Stimulated activated CD4-positive, alpha-beta T cell treated with anti-CD3 and anti-CD28 coated beads, Interleukin-2, amount 100 ng/mL, for 48 hours (primary cell): ENCODE measurements around the gene NAXD.
"Not testable (repeated sequence)": the region's sequence is repeated elsewhere in the genome, so short reads cannot be mapped to it uniquely, and the experiment has no call there.

ENCODE experiments used
- DNase-seq, 2 donors: peaks; one replicate each; pipeline ENCODE4 v3.0.0-alpha.2; 2020

Gene NAXD

GRCh38 chr13:110615322-110616102 lies at the start of gene NAXD:
Gene NAXD (plus strand): TSS chr13:110615545. CDS start chr13:110615602, 57 bp downstream.
- peak; percentile 72 to 75 for DNase-seq

GRCh38 chr13:110566171-110566570 lies 49.2 kb upstream of the NAXD start:
- no peak for DNase-seq

GRCh38 chr13:110568612-110569011 lies 46.7 kb upstream of the NAXD start:
- DNase-seq, result no peak

- DNase-seq, result not testable (repeated sequence)
These were observed 45.4 kb upstream of the NAXD start for GRCh38 chr13:110569962-110570361.

GRCh38 chr13:110570886-110571285 lies 44.5 kb upstream of the NAXD start:
- DNase-seq, result no peak

- DNase-seq, result no peak
These were observed 43.2 kb upstream of the NAXD start for GRCh38 chr13:110571896-110572777.

GRCh38 chr13:110572778-110573118 lies 42.6 kb upstream of the NAXD start:
- no peak for DNase-seq

- no peak for DNase-seq
These were observed 41.2 kb upstream of the NAXD start for GRCh38 chr13:110574161-110574560.

GRCh38 chr13:110575322-110576069 lies 39.8 kb upstream of the NAXD start:
- no peak for DNase-seq

- DNase-seq, result no peak
These were observed 39.3 kb upstream of the NAXD start for GRCh38 chr13:110576070-110576394.

DNA sequence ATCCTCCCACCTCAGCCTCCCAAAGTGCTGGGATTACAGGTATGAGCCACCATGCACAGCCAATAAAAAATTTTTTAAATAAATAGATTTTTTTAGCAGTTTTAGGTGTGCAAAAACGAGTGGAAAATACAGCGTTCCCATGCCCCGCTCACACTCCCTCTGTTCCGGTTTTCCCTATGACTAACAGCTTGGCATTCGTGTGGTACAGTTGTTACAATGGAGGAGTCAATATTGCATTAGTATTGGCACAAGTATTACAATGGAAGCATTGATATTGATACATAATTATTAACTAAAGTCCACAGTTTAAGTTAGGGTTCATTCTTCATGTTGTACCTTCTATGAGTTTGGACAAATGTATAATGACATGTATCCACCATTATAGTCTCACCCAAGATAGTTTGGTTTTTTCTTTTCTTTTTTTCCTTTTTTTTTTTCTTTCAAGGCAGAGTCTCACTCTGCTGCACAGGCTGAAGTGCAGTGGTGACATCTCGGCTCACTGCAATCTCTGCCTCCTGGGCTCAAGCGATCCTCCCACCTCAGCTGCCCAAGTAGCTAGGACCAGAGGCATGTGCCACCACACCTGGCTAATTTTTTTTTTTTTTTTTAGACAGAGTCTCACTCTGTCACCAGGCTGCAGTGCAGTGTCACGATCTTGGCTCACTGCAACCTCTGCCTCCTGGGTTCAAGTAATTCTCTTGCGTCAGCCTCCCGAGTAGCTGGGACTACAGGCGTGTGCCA lies 38.4 kb upstream of the NAXD start:
- no peak for DNase-seq

GRCh38 chr13:110578363-110578762 lies 37.0 kb upstream of the NAXD start:
- no peak for DNase-seq

- no peak for DNase-seq
These were observed 34.5 kb upstream of the NAXD start for GRCh38 chr13:110580800-110581199.

- no peak for DNase-seq
These were observed 33.7 kb upstream of the NAXD start for GRCh38 chr13:110581506-110582185.

DNA sequence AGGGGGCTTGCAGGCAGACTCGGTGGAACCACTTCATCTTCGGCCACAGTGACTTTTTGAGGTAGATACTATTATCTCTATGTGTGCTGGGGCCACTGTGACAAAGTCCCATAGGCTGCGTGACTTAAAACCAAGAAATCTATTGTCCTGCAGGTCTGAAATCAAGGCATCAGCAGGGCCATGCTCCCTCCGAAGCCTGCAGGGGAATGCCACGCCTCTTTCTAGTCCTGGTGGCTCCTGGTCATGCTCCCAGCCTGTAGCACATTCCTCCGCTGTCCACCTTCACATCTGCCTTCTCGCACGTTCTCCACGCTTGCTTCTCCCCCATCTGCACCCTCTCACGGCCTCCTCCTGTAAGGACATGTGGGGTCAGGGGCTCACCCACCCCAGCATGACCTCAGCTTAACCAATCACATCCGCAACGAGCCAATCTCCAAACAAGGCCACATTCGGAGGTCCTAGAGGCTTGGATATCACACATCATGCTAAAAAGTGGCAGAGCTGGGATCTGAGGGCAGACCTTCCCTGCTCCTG lies 32.9 kb upstream of the NAXD start:
- no peak for DNase-seq

DNA sequence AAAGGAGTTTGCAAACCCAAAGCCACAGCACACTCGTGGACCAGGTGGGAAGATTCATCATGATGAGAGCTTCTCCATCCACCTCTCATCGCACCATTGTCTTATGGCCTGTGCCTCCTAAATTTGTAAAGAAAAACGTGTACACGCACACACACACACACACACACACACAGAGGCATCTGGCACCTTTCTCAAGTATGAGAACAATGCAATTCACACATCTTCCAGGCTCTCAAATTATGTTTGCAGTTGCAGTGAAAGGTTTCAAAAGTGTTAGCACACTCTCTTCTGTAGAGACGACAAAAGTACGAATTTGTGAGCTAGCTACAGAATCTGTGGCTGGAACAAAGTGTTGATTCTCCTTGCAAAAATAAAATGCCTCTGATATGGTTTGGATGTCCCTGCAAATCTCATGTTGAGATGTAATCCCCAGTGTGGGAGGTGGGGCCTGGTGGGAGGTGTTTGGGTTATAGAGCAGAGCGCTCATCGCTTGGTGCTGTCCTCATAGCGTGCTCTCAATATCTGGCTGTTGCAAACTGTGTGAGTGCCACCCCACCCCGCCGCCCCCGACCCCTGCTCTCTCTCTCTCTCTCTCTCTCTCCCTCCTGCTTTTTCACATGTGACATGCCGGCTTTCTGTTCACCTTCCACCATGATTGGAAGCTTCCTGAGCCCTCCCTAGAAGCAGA lies 32.0 kb upstream of the NAXD start:
- no peak for DNase-seq

DNA sequence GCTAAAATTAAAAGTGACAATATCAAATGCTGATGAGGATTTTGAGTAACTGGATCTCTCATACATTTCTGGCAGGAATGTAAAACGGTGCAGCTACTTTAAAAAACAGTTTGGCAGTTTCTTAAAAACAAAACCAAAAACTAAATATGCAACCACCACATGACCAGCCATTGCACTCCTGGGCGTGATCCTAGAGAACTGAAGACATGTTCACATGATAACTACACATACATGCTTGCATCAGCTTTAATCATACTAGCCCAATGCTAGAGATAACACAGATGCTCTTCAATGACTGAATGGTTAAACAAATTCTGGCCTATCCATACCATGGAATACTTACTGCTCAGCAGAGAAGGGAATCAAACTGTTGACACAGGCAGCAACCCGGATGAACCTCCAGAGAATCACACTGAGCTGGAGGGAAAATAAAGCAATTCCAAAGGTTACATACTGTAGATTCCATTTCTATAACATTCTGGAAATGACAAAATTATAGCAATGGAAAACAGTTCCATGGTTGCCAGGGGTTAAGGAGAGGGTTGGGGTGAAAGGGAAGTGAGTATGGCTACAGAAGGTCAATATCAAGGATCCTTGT lies 25.5 kb upstream of the NAXD start:
- no peak for DNase-seq

GRCh38 chr13:110590577-110590976 lies 24.8 kb upstream of the NAXD start:
- DNase-seq, result no peak

- DNase-seq, result no peak
These were observed 22.7 kb upstream of the NAXD start for GRCh38 chr13:110592665-110593064.

GRCh38 chr13:110593430-110594130 lies 21.8 kb upstream of the NAXD start:
- DNase-seq, result no peak
